H9 (cell line): ENCODE data around the gene RAB11A. TPM values are rescaled to one million over a fixed set of nuclear protein-coding genes. Genes with fewer than 3 reads are reported as not detected.
A peak's percentile ranks its signal among the peaks of the same experiment; 100 is the strongest.

Source experiments
- DNase-seq: peaks from one replicate; pipeline ENCODE4 v3.0.0-alpha.2; 2017
- H2AFZ ChIP-seq: one replicate; pipeline ENCODE4 v1.6.1; 2013; ENCODE audit warnings: mild to moderate bottlenecking, low read length, control low read depth, moderate library complexity
- H2AK5ac ChIP-seq: 2 replicates; pipeline ENCODE4 v1.6.1; 2013; ENCODE audit warnings: low read length, control low read depth, mixed read lengths; ENCODE audit not compliant: insufficient read length
- H2BK120ac ChIP-seq: one replicate; pipeline ENCODE4 v1.6.1; 2013; ENCODE audit warnings: low read depth, mild to moderate bottlenecking, low read length, control low read depth, inconsistent platforms; ENCODE audit not compliant: poor library complexity, severe bottlenecking
- H2BK12ac ChIP-seq: 2 replicates; pipeline ENCODE4 v1.6.1; 2013; ENCODE audit warnings: low read length, control low read depth, mixed read lengths, low read depth; ENCODE audit not compliant: insufficient read length
- H2BK15ac ChIP-seq: 2 replicates; pipeline ENCODE4 v1.6.1; 2013; ENCODE audit warnings: low read depth, low read length, control low read depth
- H2BK20ac ChIP-seq: one replicate; pipeline ENCODE4 v1.6.1; 2013; ENCODE audit warnings: low read depth, mild to moderate bottlenecking, low read length, control low read depth, inconsistent platforms; ENCODE audit not compliant: poor library complexity, severe bottlenecking
- H2BK5ac ChIP-seq: 2 replicates; pipeline ENCODE4 v1.6.1; 2013; ENCODE audit warnings: low read length, control low read depth, mixed read lengths; ENCODE audit not compliant: insufficient read length
- H3K14ac ChIP-seq: 2 replicates; pipeline ENCODE4 v1.6.1; 2013; ENCODE audit warnings: low read length, control low read depth; ENCODE audit not compliant: insufficient read depth
- H3K18ac ChIP-seq: 2 replicates; pipeline ENCODE4 v1.6.1; 2013; ENCODE audit warnings: low read depth, mild to moderate bottlenecking, mixed read lengths, low read length, control low read depth; ENCODE audit not compliant: insufficient read length
- H3K23ac ChIP-seq: 2 replicates; pipeline ENCODE4 v1.6.1; 2013; ENCODE audit warnings: low read length, control low read depth, mixed read lengths, low read depth; ENCODE audit not compliant: insufficient read length
- H3K23me2 ChIP-seq: 2 replicates; pipeline ENCODE4 v1.6.1; 2013; ENCODE audit warnings: low read depth, mild to moderate bottlenecking, mixed read lengths, low read length, control low read depth; ENCODE audit not compliant: insufficient read length, poor library complexity, severe bottlenecking
- H3K27ac ChIP-seq: 2 replicates; pipeline ENCODE4 v1.5.1; 2013; ENCODE audit warnings: low read length, control low read depth, mixed read lengths, low read depth; ENCODE audit not compliant: insufficient read length
- H3K27me3 ChIP-seq: 2 replicates; pipeline ENCODE4 v1.6.1; 2013; ENCODE audit warnings: low read length, control low read depth, inconsistent platforms; ENCODE audit not compliant: insufficient read depth
- H3K4ac ChIP-seq: 2 replicates; pipeline ENCODE4 v1.6.1; 2013; ENCODE audit warnings: low read depth, mild to moderate bottlenecking, control low read depth, inconsistent platforms, low read length, moderate library complexity
- H3K4me1 ChIP-seq: 2 replicates; pipeline ENCODE4 v1.6.1; 2013; ENCODE audit warnings: low read length, control low read depth, inconsistent platforms; ENCODE audit not compliant: insufficient read depth
- H3K4me2 ChIP-seq: 2 replicates; pipeline ENCODE4 v1.6.1; 2013; ENCODE audit warnings: low read length, control low read depth, mixed read lengths; ENCODE audit not compliant: insufficient read length, insufficient read depth
- H3K56ac ChIP-seq: 2 replicates; pipeline ENCODE4 v1.6.1; 2013; ENCODE audit warnings: low read depth, mild to moderate bottlenecking, mixed read lengths, low read length, control low read depth; ENCODE audit not compliant: insufficient read length
- H3K79me1 ChIP-seq: 2 replicates; pipeline ENCODE4 v1.6.1; 2013; ENCODE audit warnings: low read depth, mild to moderate bottlenecking, moderate library complexity, low read length, control low read depth, inconsistent platforms; ENCODE audit not compliant: insufficient read depth, poor library complexity, severe bottlenecking
- H3K79me2 ChIP-seq: 2 replicates; pipeline ENCODE4 v1.6.1; 2013; ENCODE audit warnings: low read length, control low read depth, inconsistent platforms; ENCODE audit not compliant: insufficient read depth
- H3K9ac ChIP-seq: 2 replicates; pipeline ENCODE4 v1.6.1; 2013; ENCODE audit warnings: low read length, control low read depth, mixed read lengths; ENCODE audit not compliant: insufficient read length; ENCODE audit errors: extremely low read depth
- H3K9me3 ChIP-seq: one replicate; pipeline ENCODE4 v1.6.1; 2013; ENCODE audit warnings: low read depth, low read length, inconsistent platforms; ENCODE audit not compliant: control insufficient read depth
- H3T11ph ChIP-seq: one replicate; pipeline ENCODE4 v1.6.1; 2013; ENCODE audit warnings: mild to moderate bottlenecking, low read length, control low read depth, inconsistent platforms
- H4K20me1 ChIP-seq: one replicate; pipeline ENCODE4 v1.6.1; 2013; ENCODE audit not compliant: control insufficient read depth, insufficient read length, insufficient read depth
- H4K5ac ChIP-seq: 2 replicates; pipeline ENCODE4 v1.6.1; 2013; ENCODE audit warnings: low read depth, mild to moderate bottlenecking, mixed read lengths, low read length, control low read depth; ENCODE audit not compliant: insufficient read length
- H4K8ac ChIP-seq: replicated peaks from 2 replicates; pipeline ENCODE4 v1.6.1; 2013; ENCODE audit warnings: low read length, control low read depth, mixed read lengths, low read depth; ENCODE audit not compliant: insufficient read length
- H4K91ac ChIP-seq: 2 replicates; pipeline ENCODE4 v1.6.1; 2013; ENCODE audit warnings: low read depth, mild to moderate bottlenecking, moderate library complexity, mixed read lengths, low read length, control low read depth; ENCODE audit not compliant: insufficient read length
- H3K27ac Mint-ChIP-seq, 3 experiments: 2 replicates in 2 of 3; 3 replicates in 1 of 3; pipeline ENCODE4 v1.8.0; 2020 to 2021; ENCODE audit warnings: mixed read lengths in 3 of 3, mild to moderate bottlenecking in 1 of 3, moderate library complexity in 1 of 3
- H3K27me3 Mint-ChIP-seq: 2 replicates; pipeline ENCODE4 v1.8.0; 2021; ENCODE audit warnings: low read depth, mild to moderate bottlenecking, moderate library complexity, mixed read lengths
- H3K36me3 Mint-ChIP-seq, 3 experiments: 2 replicates in 2 of 3; 3 replicates in 1 of 3; pipeline ENCODE4 v1.8.0; 2020 to 2021; ENCODE audit warnings: low read depth in 3 of 3, mixed read lengths in 3 of 3; ENCODE audit not compliant: insufficient read depth in 1 of 3
- H3K4me1 Mint-ChIP-seq, 2 experiments: 2 replicates each; pipeline ENCODE4 v1.8.0; 2020; ENCODE audit warnings: mixed read lengths in 2 of 2
- H3K4me3 Mint-ChIP-seq, 2 experiments: 2 replicates in 1 of 2; 3 replicates in 1 of 2; pipeline ENCODE4 v1.8.0; 2020 to 2021; ENCODE audit warnings: mild to moderate bottlenecking in 2 of 2, mixed read lengths in 2 of 2, moderate library complexity in 1 of 2
- H3K9me3 Mint-ChIP-seq, 2 experiments: 2 replicates in 1 of 2; 3 replicates in 1 of 2; pipeline ENCODE4 v1.8.0; 2020; ENCODE audit warnings: mild to moderate bottlenecking in 2 of 2, mixed read lengths in 2 of 2, moderate library complexity in 1 of 2
- WGBS: extraction: QIAGEN DNeasy Blood & Tissue Kit; methylation state at CpG from one replicate; pipeline ENCODE4 v1.1.7; 2013; ENCODE audit warnings: missing lambda C conversion rate, low lambda C conversion rate, mixed read lengths; ENCODE audit not compliant: insufficient read length; ENCODE audit errors: extremely low coverage; 5-methylcytosine and 5-hydroxymethylcytosine counted together
- total RNA-seq: library from RNA; stranded (reverse); gene quantifications from 2 replicates; pipeline ENCODE4 v1.2.1, GENCODE V29; 2021
- TF ChIP-seq, protein P1 (sequence below): fragments of 200-600 bp; sonication (generic); conservative IDR thresholded peaks from 3 replicates; pipeline ENCODE4 v1.8.0; 2021; ENCODE audit warnings: antibody characterized with exemption, mild to moderate bottlenecking

Gene RAB11A
- total RNA-seq, 1 experiment from 2014 or later: 217 TPM

DNA sequence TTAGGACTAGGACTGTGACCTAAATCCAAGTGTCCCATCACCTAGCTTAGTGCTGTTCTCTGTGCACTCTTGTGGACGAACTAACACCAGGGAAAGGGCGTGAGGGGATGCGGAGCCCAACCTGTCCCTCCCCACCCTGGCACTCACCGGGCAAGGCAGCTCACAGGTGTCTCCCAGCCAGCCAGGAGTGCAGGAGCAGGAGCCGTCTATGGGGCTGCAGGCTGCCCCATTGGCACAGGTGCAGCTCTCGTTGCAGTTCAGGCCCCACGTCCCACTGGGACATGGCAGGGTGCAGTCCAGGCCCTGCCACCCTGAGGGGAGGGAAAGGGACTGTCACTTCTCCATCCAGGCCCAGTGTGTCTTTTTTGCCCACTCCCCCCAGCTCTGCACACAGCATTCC lies 60.3 kb downstream of the RAB11A start:
- H2BK15ac ChIP-seq: no peak overlapping the region
- H4K5ac ChIP-seq: no peak overlapping the region
- no peak overlapping the region for H2AK5ac ChIP-seq
- no peak overlapping the region for H3K14ac ChIP-seq
- no peak overlapping the region for H2BK12ac ChIP-seq
- H3K9me3 ChIP-seq: no peaks in the 10 kb centered on the region
- H3K4ac ChIP-seq: no peak overlapping the region
- no peaks in the 10 kb centered on the region for H3K9me3 Mint-ChIP-seq
- H4K8ac ChIP-seq: no peak overlapping the region
- no peak overlapping the region for H4K91ac ChIP-seq
- no peak overlapping the region for H3K9ac ChIP-seq
- no peaks in the 10 kb centered on the region for H3K79me1 ChIP-seq
- no peaks in the 10 kb centered on the region for H3K27me3 ChIP-seq
- H3K18ac ChIP-seq: no peak overlapping the region
- no peak overlapping the region for H3K27ac ChIP-seq
- H2AFZ ChIP-seq: no peak overlapping the region
- peaks cover 1% of the 10 kb centered on the region; the same call in 1 of the 2 replicates for H3K27me3 Mint-ChIP-seq
- no peak overlapping the region for H3K23ac ChIP-seq
- peak overlapping the region in 1 of 3 experiments; percentile 34; a peak in 1 of 7 replicates for H3K27ac Mint-ChIP-seq
- no peak for DNase-seq
- peaks cover 16 to 28% of the 10 kb centered on the region in 2 experiments for H3K4me1 Mint-ChIP-seq
- H2BK120ac ChIP-seq: no peak overlapping the region
- no peaks in the 10 kb centered on the region for H4K20me1 ChIP-seq
- H2BK20ac ChIP-seq: no peak overlapping the region
- TF ChIP-seq, protein P1, sequence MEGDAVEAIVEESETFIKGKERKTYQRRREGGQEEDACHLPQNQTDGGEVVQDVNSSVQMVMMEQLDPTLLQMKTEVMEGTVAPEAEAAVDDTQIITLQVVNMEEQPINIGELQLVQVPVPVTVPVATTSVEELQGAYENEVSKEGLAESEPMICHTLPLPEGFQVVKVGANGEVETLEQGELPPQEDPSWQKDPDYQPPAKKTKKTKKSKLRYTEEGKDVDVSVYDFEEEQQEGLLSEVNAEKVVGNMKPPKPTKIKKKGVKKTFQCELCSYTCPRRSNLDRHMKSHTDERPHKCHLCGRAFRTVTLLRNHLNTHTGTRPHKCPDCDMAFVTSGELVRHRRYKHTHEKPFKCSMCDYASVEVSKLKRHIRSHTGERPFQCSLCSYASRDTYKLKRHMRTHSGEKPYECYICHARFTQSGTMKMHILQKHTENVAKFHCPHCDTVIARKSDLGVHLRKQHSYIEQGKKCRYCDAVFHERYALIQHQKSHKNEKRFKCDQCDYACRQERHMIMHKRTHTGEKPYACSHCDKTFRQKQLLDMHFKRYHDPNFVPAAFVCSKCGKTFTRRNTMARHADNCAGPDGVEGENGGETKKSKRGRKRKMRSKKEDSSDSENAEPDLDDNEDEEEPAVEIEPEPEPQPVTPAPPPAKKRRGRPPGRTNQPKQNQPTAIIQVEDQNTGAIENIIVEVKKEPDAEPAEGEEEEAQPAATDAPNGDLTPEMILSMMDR: no peak
- no peak overlapping the region for H3T11ph ChIP-seq
- no peak overlapping the region for H3K4me2 ChIP-seq
- H2BK5ac ChIP-seq: no peak overlapping the region
- no peaks in the 10 kb centered on the region for H3K79me2 ChIP-seq
- WGBS: no CpG with 5 or more reads among the region's 7 CpGs
- no peaks in the 10 kb centered on the region for H3K23me2 ChIP-seq
- H3K4me1 ChIP-seq: no peaks in the 10 kb centered on the region
- no peaks in the 10 kb centered on the region for H3K36me3 Mint-ChIP-seq
- H3K4me3 Mint-ChIP-seq: no peak overlapping the region
- H3K56ac ChIP-seq: no peak overlapping the region
